NAMALWA (cell line): ENCODE data around the gene LASP1NB.
"Not testable (repeated sequence)": the region's sequence is repeated elsewhere in the genome, so short reads cannot be mapped to it uniquely, and the experiment has no call there.

Source experiments
- DNase-seq: peaks from one replicate; pipeline ENCODE4 v3.0.0-alpha.2; 2015; ENCODE audit warnings: low spot score

LASP1NB gene

GRCh38 chr17:38897176-38897575, 28.2 kb upstream of the LASP1NB start:
- DNase-seq, result no peak

GRCh38 chr17:38897671-38898290, 27.6 kb upstream of the LASP1NB start:
- no peak for DNase-seq

DNA sequence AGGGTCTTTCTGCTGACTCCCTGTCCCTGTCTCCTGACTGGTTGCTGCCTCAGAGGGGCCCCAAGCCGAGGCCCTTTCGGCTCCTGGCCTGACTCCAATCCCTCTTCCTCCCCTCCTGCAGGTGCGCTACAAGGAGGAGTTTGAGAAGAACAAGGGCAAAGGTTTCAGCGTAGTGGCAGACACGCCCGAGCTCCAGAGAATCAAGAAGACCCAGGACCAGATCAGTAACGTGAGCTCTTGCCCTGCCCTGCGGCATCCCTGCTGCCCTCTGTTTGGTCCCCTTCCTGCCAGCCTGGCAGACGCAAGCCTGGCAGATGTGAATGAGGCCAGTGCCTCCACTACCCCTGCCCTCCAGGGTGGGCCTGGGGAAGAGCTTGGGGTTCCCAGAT, 27.1 kb upstream of the LASP1NB start:
- DNase-seq, result peak; percentile 52

GRCh38 chr17:38898812-38899348, 26.5 kb upstream of the LASP1NB start:
- DNase-seq, result peak; percentile 81

DNA sequence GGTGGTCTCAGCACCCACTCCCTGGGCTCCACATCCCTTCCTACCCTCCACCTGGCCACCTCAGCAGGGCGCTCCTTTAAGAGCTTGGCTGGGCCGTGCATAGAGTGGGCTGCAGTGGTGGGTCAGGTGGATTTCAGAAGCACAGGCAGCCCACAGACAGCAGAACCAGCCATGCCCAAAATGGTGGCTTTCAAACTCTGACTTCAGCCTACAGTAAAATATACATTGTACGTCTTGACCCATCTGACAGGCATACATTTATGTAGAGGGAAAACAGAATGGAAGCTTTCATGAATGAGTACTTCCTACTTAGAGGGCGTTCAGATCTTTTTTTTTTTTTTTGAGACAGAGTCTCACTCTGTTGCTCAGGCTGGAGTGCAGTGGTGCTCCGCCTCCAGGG, 26.0 kb upstream of the LASP1NB start:
- no peak for DNase-seq

GRCh38 chr17:38900978-38901656, 24.3 kb upstream of the LASP1NB start:
- no peak for DNase-seq

DNA sequence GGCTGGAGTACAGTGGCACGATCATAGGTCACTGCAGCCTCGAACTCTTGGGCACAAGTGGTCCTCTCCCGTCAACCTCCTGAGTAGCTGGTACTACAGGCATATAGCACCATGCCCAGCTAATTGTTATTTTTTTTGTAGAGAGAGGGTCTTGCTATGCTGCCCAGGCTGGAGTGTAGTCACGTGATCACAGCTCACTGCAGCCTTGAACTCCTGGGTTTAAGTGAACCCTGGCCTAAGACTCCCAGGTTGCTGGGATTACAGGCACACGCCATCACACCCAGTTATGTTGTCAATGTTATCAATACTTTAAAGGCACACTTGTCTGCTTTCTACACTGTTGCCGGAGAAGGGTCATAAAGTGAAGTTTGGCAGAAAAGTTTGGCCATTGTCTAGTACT, 22.0 kb upstream of the LASP1NB start:
- DNase-seq, result no peak

GRCh38 chr17:38904892-38905291, 20.5 kb upstream of the LASP1NB start:
- no peak for DNase-seq

GRCh38 chr17:38905375-38905774, 20.0 kb upstream of the LASP1NB start:
- DNase-seq, result no peak

DNA sequence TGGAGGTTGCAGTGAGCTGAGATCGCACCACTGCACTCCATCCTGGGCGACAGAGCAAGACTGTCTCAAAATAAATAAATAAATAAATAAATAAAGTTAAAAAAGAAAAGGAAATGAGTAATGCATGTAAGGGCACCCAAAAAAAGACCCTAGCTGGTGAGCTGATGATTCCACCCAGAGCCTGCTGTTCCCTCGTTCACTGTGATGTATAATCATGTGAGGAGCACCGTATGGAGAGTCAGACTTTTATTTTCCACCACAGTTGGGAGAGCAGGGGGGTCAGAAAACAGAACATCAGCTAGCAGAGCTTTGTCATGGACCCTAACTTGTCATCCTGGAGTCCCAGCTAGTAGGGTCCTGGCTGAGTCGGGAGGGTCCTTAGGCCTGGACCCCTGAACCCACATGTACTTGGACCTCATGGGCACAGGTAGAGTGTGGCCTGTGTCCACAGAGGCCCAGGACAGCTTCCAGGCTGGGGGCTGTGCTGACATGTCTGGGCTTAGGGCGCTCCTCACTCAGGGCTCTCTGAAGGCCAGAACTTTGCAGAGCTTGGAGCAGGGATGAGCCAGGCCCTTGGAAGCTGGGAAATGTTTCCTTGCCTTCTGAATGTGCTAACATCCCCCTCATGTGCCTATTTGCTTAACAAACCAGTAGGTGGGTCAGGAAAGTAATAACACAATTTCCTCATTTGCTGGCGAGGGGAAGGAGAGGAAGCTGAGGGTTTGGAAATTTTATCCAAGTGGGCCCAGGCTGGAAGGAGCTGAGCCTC, 18.8 kb upstream of the LASP1NB start:
- DNase-seq, result peak; percentile 33

- no peak for DNase-seq
Observed at GRCh38 chr17:38907930-38908675, 17.3 kb upstream of the LASP1NB start.

DNA sequence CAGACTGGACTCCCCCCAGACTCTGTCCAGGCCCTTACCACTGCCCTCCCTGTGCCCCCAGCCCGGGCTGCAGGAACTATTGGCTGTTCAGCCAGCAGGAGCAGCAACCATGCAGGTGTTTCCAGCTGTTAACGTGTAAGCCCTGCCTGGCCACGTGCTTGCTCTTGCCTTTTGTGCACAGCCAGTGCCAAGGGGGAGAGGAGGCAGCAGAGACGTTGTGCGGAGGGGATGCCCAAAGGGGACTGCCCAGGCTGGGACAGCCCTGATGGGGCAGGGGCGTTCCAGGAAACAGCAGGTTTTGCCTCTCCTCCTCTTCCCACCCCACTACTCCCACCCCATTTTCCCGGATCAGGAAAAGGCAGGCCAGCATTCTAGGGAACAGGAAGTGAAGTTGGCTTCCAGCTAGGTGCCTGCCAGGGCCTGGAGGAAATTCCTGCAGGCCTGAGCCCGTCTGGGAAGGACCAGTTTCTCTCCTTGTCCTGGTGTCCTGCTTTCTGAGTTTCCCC, 16.7 kb upstream of the LASP1NB start:
- peak; percentile 39 for DNase-seq

DNA sequence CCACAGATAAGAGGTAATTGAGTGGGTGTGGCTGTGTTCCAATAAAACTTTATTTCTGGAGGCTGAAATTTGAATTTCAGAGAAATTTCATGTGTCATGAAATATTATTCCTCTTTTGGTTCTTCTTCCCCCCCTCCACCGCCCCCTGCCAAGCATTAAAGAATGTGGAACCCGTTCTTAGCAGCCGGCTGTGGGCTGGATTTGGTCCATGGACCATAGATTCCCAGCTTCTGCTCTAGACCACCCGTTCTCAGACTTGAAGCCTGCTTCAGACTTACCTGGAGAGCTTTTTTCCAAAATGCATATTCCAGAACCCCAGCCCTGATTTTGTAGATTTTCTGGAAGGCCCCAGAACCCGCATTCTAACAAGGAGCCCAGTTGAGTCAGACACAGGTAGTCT, 15.1 kb upstream of the LASP1NB start:
- no peak for DNase-seq

DNA sequence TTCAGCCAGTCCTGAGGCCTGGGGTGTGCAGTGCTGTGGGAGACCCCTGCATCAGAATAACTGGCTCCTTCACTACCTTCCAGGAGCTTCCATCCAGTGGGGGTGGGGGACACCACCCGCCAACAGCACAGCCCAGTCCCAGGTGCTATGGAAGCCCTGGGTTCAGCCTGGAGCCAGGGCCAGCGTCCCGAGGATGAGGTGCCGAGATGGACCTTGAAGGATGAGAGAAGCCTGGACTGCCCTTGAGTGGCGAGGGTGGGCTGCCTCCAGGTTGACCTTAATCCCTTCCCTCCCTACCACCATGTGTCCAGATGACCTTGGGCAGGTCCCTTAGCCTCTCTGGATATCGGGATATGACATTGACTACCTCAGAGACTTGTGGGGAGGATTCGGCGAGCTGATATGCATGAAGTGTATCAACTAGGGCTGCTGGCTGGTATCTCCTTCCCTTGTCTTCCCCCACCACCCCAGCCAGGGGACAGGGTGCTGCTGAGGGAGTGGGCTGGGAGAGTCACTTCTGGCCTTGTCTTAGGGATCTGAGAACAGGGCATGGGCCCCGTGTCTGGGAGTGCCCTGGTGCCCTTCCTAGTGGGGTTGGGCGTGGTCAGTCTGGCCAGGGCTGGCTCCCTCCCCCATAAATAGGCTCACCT, 14.2 kb upstream of the LASP1NB start:
- DNase-seq, result no peak

- not testable (repeated sequence) for DNase-seq
Observed at GRCh38 chr17:38911731-38912081, 13.7 kb upstream of the LASP1NB start.

DNA sequence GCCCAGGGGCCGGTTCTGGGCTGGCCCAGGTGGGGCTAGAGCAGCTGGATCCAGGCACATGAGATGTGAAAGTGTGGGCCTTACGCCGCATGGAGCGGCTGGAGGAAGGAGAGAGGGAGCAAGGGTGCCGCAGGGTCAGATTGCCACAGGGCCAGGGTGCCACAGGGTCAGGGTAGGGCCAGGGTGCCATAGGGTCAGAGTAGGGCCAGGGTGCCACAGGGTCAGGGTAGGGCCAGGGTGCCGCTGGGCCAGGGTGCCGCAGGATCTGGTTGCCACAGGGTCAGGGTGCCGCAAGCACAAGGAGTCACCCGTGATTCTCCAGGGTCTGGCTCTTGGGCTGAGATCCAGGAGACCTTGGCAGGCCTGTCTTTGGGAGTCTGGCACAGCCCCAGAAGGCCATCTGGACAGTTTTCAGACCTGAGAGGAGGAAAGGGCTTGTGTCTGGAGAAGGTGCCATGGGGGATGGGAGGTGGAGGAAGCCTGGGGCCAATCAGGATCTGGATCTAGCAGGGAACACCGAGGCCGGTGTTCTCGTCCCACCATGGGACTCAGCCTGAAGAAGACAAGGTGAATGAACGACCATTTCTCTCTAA, 13.1 kb upstream of the LASP1NB start:
- no peak for DNase-seq

GRCh38 chr17:38914741-38915638, 10.4 kb upstream of the LASP1NB start:
- DNase-seq, result no peak

GRCh38 chr17:38915639-38915995, 9.8 kb upstream of the LASP1NB start:
- no peak for DNase-seq

DNA sequence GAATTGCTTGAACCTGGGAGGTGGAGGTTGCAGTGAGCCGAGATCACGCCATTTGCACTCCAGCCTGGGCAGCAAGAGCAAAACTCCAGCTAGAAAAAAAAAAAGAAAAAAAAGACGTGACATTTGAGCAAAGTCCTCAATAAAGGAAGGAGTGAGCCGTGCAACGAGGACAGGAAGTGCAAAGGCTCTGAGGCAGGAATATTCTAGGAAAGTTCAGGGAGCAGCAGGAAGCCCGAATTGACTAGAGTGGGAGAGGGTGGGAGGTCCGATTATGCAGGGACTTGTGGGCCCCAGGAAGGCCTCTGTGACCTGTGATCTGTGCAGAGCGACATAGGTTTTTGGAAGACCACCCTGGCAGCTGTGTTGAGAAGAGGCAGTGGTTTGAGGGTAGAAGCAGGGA, 8.6 kb upstream of the LASP1NB start:
- no peak for DNase-seq

GRCh38 chr17:38917259-38917658, 8.2 kb upstream of the LASP1NB start:
- no peak for DNase-seq
